ENCODE results near the gene PRKCA. TPM values are rescaled to one million over a fixed set of nuclear protein-coding genes. Genes with fewer than 3 reads are reported as not detected.

PRKCA gene
- total and polyA plus RNA-seq, 9 of the 15 experiments (the other 6 are each of a cell fraction or from before 2014, with no cell fraction given), result 3.2 to 33.0 (median 17.8) TPM

GRCh38 chr17:66799849-66800537 lies 497.6 kb downstream of the PRKCA start (continued):
- TF ChIP-seq ZNF512 (tag; IDR thresholded peaks at IDR 0.05), result no peak
- no peak for TF ChIP-seq ZEB2 (IDR thresholded peaks at IDR 0.05)
- no peak for TF ChIP-seq BCLAF1 (IDR thresholded peaks at IDR 0.05; ENCODE audit: borderline replicate concordance in 1 of 2, control insufficient read depth in 1 of 2, low read depth in 2 of 2, low read length in 1 of 2)
- no peak for TF ChIP-seq HNRNPK (IDR thresholded peaks at IDR 0.05; ENCODE audit: low read depth, low read length, poor library complexity, severe bottlenecking)
- no peak for TF ChIP-seq FIP1L1 (IDR thresholded peaks at IDR 0.05; ENCODE audit: low read depth, low read length, poor library complexity, severe bottlenecking)

Data from K562 (cell line).